GOT3 (cell line): ENCODE measurements around the gene ANKRD53.
A peak's percentile ranks its signal among the peaks of the same experiment; 100 is the strongest.
"Not testable (repeated sequence)": the region's sequence is repeated elsewhere in the genome, so short reads cannot be mapped to it uniquely, and the experiment has no call there.

Experiments
- DNase-seq: peaks from one replicate; lab custom pipeline; 2025; ENCODE audit warnings: mixed read lengths; lab: John Stamatoyannopoulos, UW

Gene ANKRD53

DNA sequence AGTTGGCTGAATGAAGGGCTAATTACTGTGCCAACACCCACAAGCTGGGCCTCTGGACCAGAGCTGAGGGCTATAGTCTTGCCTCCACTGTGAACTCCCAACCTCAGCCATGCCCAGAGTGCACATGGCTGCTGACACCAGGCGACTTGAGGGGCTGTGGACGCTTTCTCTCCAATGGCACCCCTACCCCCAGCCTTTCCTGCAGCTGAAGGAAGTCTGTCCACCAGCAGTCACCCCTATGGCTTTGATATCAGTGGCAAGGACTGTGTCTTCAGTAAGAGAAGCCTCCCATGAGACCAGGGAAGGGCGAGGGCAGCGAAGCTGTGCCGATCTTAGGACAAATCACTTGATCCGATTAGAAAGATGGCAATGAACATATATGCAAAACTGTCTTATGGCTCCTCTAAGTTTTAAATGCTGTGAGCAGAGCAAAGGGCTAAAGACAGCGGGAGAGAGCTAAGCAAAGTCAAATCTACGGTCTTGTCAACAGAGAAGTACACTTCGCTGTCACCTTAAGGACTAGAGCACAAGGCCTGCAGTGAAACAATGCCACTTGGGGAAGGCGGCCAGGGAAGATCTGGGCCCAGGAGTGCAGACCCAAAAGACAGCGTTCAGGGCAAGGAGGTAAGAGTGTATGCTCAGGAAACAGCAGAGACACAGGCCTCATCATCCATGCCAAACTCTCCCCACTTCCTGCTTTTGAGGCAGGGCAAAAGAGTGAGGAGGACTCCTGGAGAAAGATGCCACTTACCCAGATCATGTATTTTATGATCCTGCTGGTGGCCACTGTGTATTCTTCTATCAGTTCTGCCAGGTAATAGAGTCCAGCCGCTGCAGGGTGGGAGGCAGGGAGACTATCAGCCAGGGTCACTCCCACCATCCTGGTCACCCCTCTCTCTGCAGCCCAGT lies 14.8 kb downstream of the ANKRD53 start:
- no peak for DNase-seq

DNA sequence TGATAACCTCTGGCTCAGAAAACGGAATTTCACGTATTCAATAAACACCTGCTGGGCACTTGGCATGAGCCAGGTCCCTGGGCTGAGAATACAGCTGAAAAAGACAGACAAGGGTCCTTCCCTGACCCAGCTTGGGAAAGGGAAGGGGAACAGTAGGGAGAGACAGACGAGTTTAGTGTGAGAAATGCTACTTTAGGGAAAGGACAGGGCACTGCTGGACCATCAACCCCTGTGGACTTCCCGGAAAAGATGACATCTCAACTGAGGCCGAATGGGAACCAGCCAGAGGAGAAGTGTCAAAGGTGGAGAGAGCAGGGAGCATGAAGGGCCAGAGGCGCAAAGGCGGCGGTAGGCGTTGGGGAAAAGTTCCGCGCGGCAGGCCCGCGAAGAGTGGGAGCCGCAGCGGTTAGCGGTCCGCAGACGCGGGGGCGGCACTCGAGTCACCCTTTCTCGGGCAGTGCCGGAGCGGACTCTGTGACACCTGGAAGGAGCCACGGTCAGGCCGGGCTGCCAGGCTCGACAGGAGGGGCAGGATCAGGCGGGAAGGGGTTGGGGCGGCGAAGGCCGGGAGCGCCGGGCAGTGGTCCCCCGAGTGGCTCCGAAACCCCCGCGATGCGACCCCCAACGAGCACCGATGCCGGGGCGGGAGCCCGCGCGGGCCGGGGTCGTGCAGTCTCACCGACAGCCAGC lies 15.7 kb downstream of the ANKRD53 start:
- no peak for DNase-seq

DNA sequence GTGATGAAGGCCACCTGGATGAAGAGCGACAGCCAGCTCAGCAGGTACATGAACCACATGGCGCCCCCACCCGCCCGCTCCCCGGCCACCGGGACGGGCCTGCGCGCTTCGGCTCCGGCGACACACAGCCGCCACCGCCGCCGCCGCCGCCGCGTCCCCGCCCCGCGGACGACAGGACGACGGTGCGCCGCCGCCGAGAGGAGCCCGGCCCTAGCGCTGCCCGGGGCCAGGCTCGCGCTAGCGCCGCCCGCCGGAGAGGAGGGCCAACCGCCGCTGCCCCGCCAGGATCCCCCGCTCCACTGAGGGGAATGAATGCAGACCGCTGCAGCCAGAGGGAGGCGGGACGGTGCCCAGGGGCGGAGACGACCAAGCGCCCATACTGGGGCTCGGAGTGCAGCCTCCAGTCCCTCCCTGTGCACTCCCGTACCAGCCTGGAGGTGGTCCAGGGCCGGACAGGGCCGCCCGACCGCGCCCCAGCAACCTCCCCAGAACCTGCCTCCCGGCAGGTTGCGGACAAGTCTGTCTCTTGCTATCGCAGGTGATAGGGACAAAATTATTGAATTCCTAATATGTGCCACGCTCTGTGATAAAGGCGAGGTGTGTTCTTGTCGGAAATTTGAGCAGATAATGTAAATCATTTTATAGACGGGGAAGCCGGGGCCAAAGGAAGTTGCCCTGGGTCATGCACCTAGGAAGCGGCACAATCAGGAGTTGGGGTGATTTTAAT lies 16.4 kb downstream of the ANKRD53 start, which contains the start of gene TEX261:
TEX261 (minus strand) TSS at position 175 of the 727 bp plus-strand sequence; CDS start at position 59, 116 bp downstream.
- DNase-seq: peak; percentile 70

DNA sequence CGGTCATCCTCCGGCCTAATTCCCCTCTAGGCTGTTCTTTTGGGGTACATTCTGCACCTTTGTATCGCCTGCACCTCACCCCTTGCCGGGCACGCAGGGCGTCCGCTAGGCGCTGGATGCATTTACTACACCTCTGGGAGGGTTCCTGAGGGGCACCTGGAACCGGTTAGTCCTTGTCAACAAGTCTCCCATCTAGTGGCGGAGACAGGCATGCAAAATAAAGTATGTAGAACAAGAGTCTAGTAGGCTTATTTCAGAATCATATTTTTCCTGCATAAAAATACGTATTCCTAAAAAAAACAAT lies 16.9 kb downstream of the ANKRD53 start:
- no peak for DNase-seq

DNA sequence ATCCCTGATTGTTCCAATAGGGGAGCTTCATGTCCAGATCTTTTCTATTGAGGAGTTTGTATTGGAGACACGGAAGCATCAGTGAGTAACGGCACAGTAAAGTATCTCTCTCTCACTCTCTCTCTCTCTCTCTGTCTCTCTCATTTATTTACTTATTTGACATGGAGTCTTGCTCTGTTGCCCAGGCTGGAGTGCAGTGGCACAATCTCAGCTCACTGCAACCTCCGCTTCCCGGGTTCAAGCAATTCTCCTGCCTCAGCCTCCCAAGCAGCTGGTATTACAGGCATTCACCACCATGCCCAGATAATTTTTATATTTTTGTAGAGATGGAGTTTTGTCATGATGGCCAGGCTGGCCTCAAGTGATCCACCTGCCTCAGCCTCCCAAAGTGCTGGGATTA lies 20.5 kb downstream of the ANKRD53 start:
- DNase-seq: not testable (repeated sequence)

DNA sequence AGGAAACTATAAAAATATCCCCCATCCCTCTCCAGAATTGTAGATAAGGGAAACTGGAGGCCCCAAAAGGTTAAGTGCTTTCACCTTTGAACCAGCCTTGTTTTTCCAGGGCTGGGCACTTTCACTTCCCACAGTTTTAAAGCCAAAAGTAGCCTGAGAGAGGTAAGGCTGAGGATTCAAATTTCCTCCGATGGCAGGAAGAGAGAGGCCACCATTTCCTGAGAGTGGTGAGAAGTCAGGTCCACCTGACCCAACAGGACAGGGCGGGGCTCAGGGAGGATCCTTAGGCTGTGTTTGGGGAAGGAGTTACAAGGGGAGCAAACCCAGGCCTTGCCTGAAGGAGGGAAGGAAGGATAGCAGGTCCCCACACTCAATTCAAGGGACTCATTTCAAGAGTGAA lies 20.9 kb downstream of the ANKRD53 start:
- DNase-seq: no peak

DNA sequence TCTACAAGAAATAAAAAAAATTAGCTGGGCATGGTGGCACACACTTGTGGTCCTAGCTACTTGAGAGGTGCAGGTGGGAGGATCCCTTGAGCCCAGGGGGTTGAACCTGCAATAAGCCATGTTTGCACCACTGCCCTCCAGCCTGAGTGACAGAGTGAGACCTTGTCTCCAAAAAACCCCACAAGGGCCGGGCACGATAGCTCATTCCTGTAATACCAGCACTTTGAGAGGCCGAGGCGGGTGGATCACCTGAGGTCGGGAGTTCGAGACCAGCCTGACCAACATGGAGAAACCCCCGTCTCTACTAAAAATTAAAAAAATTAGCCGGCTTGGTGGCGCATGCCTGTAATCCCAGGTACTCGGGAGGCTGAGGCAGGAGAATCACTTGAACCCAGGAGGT lies 21.5 kb downstream of the ANKRD53 start:
- not testable (repeated sequence) for DNase-seq

DNA sequence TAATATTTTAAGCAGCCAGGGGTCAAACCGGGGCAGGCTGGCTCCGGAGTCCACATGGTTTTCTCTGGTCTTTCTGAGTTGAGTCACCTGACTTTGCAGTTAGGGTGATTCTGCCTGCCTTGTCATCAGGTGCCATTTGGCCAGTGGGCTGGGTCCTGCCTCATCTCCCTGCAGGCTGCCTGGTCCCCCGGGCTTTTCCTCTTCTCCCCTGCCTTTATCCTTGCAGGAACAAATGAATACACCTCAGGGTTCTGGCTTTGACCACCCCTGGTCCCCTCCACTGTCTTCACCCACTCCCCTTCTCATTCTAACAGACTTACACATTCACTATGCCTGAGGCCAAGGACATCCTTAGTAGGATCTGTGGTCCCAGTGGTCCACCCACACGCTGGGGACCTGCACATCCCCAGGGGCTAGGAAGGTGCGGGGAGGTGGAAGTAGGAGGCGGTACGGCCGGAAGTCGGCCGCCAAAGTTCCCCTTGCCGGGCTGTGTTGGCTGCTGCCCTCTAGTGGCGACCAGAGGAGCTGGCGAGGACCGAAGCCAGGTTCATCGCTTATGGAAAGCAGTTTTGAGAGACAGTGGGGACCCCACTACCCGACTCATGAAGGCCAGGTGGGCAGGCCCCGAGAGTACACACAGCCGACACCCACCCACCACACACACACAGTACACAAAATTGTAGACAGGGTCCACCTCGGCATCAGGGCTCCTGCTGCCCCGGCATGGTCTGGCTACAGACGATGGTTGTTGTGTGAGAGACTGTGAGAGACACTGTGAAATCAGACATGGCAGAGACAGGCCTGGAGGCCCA lies 22.6 kb downstream of the ANKRD53 start:
- DNase-seq: no peak

DNA sequence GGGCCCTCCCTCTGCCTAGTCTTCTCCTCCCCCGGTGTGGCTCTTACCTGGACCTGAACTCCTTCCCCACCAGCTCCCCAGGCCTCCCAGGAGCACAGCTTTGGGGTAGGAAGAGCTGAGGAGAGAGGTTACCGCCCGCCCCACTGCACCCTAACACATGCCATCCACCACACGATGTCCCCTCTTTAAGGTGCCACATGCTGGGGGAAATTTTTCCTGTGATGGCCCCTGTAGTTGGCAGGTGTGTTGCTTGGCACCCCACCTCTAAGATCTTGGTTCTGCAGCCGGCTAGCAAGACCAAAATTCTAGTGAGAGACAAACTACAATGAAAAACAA lies 23.1 kb downstream of the ANKRD53 start:
- DNase-seq: no peak

DNA sequence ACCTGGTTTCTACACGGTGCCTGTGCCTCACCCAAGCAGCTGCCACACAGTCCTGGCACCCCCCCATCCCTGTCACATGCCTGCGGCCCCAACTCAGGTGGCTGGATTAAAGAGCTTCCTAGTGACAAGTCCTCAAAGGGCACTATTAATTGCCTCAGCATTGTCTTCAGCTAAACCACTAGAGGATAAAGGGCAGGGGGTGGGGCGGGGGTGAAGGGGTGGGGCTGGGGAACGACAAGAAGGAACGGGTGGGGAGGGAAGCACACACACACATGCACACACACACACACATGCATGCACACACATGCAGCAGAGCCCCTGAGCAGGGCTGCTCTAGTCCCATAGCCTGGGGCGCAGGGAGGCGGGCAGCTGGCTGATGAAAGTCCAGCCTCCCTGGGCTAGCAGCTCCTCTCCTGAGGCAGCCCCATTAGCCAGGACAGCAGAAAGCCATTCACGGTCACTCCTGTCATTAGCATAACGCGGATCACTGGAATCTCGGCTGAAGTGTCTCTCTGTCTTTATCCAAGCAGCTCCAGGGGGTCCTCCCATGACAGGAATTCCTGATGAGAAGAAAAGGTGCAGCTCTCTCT lies 23.6 kb downstream of the ANKRD53 start:
- DNase-seq: no peak

DNA sequence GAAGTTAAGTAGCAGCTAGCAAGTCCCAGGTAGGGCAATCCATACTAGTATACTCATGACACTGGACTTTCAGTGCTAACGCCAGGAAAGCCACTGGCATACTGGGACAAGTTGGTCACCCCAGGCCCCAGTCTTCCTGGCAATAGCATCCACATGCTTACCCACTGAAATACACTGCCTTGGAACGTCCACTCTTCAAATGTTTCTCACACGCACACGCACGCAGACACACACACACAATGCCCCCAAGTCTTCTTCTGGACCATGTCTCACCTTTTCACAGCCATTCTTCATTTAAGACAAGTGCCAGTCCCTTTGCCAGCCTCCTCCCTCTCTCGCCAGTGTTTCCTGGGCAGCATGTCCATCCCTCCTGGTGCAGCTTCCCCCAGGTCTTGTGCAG lies 25.0 kb downstream of the ANKRD53 start:
- DNase-seq: no peak

DNA sequence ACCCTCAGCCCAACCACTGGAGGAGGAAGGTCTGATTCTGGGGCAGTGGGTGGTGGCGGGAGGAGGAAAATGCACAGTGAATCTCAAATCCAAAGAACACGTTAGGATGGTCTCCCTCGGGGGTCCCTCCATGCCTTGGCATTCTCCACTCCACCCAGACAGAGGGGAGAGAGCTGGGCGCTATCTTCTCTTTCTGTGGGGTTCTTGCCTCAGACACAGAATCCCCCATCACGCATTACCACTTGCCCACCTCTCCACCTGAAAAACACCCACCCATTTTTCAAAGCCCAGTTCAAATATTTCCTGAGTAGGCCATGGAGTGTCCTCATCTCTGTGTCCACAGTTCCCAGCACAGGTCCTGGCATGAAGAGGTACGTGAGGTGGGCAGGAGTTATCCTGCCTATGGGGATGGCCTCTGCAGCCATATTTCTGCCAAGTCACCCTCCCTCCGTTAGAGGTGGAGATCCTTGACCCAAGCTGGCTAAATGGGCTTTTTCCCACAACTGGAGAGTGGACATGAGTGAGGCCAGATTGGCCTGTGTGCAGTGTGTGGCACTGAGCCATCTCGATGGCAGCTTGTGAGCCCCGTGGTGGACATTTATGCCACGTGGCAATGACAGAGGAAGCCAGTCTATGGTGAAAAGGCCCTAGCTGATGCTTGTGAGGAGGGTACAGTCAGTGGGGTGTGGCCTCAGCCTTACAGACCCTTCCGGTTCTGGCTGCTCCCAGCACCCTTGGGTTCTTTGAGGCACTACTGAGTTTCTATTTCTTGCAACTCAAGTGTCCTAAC lies 25.7 kb downstream of the ANKRD53 start:
- no peak for DNase-seq

DNA sequence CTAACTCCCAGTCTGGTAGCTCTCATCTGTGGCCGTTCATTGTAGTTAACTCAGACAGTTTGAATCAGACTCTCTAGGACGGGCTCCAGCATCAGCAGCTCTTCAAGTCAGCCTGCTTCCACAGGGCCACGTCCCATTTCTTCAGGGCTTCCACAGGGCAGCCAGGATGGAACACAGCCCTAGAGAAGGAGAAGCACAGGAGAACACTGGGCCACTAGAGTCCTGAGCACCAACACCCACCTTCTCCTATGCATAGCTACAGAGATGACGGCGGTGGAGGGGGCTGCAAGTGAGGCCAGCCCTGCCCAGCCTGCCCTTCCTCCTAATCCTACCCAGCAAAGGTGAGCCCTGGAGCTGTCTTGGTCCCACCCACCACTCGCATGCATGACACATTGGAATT lies 26.4 kb downstream of the ANKRD53 start:
- DNase-seq: no peak

DNA sequence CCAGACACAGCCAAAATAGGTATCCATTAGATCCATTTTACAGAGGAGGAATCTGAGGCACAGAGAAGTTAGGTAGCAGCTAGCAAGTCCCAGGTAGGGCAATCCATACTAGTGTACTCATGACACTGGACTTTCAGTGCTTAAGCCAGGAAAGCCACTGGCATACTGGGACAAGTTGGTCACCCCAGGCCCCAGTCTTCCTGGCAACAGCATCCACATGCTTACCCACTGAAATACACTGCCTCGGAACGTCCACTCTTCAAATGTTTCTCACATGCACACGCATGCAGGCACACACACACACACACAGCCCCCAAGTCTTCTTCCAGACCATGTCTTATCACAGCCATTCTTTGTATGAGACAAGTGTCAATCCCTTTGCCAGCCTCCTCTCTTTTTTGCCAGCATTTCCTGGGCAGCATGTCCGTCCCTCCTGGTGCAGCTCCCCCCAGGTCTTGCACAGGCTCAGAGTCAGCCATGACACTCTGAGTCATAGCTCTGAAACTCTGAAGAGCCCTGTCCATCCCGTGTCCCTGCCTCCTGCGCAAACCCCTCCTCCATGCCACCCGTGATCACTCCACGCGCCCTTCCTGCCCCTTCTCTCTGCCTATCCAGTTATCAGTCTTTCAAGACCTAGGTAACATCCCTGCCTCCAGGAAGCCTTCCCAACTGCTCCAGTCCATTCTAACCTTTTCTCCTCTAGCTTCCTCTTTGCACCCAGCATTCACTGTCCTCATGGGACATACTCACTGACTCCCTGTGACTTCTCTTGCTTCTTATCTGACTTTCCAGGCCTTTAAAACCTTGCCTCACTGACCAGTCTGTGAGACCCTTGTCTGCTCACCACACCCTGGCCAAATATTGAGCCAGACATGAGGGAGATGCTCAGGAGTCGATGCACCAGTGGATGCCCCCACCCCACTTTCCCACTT lies 27.1 kb downstream of the ANKRD53 start:
- no peak for DNase-seq

DNA sequence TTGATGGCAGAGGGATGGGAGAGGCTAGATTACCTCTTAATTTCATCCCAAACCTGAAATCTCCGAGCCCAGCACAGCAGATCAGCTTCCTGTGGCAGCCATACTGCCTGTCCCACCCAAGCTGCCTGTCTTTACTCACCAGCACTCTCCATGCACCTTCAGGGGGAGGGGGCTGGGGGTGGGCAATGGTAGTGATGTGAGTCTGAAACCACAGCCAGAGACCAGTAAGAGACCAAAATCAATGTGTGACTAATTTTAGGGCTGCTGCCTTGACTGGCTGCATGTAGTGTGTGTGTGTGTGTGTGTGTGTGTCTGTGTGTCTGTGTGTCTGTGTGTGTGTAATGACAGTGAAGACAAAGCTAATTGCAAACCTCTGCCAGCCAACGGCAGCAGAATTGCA lies 27.9 kb downstream of the ANKRD53 start:
- no peak for DNase-seq

DNA sequence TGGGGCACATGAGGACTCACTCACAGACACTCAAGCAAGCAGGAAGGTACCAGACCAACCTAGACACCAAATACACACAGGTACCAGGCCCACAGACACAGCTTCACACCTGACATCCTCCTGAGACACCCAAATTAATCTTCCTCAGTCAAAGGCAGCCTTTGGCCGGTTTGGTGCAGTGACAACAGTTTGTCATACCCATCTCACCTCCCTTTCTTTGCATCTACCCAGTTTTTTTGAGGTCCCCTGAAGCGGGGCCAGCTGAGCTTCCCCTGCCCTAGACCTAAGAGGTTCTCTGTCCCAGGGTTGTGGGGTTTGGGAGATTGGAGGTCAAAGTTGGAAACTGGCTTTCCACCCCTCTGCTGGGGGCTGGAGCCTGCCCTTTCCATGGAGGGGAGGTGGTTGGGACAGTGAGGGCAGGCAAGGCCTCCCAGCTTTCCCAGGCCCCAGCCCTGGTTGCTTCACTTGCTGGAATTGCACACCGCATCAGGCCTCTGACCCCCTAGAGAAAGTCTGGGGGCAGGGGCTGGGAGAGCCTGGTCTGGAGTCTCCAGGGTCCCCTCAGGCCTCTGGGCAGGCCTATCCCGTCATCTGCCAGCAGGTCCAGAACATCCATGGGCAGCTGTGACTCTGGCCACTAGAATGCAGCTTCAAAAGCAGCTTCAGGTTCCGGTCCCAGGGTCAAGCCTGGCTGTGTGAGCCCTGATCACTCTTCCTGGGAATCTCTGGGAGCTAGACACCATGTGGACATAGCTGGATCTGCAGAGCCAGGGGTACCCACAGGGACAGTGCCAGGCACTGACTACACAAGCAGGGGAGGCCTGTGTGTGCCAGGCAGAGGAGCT lies 28.7 kb downstream of the ANKRD53 start:
- DNase-seq: no peak

DNA sequence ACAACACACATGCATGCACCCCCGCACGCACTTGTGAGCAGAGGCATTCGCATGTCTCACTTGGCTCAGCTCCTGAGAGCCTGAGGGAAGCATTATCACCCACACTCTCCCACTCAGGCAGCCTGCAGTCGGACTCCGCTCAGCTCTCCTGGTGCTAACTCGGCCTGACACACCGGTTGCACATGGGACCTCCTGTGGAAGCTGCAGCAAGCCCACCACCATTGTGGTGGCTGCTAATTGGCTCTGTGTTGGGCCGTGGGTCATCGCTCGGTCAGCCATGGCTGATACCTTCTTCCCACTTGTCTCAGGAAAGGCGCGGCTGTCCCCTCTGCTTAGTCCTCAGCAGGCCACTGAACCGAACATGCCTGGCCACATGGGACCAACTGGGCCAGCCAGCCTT lies 29.9 kb downstream of the ANKRD53 start:
- DNase-seq: no peak

DNA sequence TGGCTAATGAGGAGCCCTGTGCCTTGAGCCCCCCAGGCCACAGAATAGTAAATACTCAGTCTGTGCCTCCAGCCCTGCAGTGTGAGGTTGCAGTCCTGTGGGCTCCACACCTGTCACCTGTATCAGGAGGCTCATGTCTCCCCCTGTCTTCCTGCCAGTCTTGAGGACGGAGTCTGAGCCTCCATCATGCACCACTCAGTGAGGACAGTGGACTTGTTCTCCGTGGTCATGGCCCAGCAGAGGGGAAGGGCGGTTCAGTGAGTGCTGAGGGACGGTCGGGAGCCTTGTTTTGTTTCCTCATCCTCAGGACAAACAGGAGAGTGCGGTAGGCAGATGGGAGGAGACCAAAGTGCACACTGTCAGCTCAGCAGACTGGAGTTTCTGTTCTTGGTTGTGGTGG lies 33.4 kb downstream of the ANKRD53 start:
- not testable (repeated sequence) for DNase-seq

DNA sequence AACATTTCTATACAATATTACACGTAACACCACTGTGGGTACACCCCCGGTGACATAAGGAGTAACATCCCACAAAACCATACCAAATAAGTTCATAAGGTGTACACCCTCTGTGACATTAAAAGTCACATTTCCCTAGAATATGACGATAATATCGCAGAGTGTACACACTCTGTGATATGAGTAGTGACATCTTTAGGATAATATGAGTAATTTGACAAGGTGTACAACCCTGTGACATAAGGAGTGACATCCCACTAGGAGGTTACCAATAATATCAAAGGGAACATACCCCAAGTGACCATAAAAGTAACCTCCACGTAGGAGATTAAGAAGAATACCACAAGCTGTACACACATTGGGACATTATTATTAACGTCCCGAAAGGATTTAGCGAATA lies 40.2 kb downstream of the ANKRD53 start:
- DNase-seq: no peak
